ENCODE data around the gene WTIP. TPM values are rescaled to one million over a fixed set of nuclear protein-coding genes. Genes with fewer than 3 reads are reported as not detected.
"Not testable (repeated sequence)": the region's sequence is repeated elsewhere in the genome, so short reads cannot be mapped to it uniquely, and the experiment has no call there.

Gene WTIP
- total RNA-seq, 1 donor from 2014 or later, result 14.4 TPM

GRCh38 chr19:34504273-34504808 lies 22.8 kb downstream of the WTIP start:
- no peak for DNase-seq

GRCh38 chr19:34504809-34505291 lies 23.3 kb downstream of the WTIP start:
- DNase-seq, result no peak

DNA sequence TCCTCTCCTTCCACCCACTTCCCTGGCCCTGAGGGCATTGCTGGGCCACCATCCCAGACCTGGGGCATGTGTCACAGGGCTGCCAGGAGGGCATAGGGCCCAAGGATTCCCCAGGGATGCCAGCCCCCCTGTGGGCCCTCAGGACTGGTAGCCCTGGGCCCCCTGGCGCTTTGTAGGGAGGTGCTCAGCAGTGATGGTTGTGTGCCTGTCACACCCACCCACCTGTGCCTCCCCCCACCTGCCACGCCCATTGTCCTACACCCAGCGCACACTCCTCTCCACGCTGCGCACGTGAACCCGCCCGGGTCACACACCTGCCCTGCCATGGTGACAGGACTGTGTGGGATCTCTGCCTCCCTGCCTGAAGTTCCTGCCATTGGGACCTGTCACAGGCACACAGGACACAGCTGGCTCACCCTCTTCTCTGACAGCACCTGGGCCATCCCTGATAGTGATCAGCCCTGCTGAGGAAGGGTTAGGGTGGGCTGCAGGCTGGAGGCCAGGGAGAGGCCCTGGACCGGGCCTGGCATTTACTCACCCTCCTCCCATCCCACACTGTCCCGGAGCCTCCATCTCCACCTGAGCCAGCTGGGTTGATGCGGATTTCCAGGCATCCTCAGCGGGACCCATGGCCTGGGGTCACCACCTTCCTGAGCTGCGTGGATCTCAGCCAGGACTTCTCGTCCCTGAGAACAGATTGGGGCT lies 23.9 kb downstream of the WTIP start:
- no peak for DNase-seq

DNA sequence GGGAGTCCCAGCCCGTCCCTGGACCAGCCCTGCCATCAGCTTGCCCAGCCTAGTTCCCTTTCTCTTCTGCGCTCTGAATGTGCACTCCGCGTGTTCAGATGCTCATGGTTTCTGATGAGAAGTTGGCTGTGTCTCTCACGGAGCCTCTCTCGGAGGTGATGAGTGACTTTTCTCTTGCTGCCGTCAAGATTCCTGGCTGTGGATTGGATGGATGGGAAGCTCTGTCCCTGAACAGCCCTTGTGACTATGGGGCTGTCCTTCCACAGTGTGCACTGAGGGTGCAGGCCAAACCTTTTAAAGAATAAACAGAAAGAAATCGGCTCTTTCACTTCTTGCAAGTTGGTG lies 24.4 kb downstream of the WTIP start:
- DNase-seq, result no peak

- no peak for DNase-seq
Measured at GRCh38 chr19:34507414-34508067, 26.0 kb downstream of the WTIP start.

DNA sequence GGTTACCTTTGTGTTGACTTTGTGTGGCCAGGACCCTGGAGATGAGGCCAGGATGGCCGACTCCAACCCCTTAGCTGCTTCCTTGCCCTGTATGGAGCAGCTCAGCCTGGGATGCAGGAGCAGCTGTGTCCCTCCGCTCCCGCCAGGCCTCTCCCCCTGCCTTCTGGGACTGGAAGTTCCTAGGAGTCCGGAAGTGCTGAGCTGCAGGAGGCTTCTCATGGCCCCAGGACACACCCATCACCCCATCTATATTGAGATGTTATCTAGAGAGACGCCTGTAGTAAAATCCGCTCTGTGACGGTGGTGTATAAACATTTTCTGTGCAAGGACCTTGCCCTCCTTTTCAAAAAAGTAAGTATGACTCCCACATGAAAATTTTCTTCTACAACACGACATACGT lies 27.0 kb downstream of the WTIP start:
- no peak for DNase-seq

GRCh38 chr19:34510904-34511303 lies 29.3 kb downstream of the WTIP start:
- not testable (repeated sequence) for DNase-seq

- no peak for DNase-seq
Measured at GRCh38 chr19:34512254-34512822, 30.8 kb downstream of the WTIP start.

DNA sequence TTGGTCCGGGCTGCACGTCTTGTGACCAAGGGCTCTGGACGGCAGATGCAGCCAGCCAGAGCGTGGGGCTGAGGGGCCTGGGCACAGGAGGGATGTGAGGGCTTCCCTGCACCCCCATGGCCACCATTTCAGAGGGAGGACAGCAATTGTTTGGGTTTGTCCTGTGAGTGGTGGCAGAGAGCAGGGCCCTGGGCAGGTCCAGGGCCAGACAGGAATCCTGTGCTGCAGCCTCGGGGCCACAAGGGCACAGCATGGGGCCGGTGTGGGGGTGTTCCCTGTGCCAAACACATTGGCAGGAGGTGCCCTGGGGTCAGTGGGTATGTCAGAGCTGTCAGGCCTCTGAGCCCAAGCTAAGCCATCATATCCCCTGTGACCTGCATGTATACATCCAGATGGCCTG lies 32.2 kb downstream of the WTIP start:
- no peak for DNase-seq

DNA sequence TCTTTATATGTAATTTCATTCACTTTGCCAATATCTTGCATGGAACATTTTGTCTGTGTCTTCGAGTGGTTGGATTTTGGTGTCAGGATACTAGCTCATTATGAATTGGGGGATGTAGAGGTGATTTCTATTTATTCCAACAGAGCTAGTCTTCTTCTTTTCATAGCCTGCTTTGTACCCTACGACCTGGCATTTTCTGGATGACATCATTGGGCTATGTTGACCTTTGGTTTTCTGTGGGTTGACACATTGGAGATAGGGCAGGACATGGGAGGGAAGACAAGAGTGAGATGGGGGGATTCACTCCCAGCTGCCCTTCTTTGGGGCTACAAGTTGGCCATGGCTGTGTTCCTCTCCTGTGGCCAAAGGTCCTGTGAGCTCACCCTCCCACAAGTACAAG lies 38.0 kb downstream of the WTIP start:
- no peak for DNase-seq

DNA sequence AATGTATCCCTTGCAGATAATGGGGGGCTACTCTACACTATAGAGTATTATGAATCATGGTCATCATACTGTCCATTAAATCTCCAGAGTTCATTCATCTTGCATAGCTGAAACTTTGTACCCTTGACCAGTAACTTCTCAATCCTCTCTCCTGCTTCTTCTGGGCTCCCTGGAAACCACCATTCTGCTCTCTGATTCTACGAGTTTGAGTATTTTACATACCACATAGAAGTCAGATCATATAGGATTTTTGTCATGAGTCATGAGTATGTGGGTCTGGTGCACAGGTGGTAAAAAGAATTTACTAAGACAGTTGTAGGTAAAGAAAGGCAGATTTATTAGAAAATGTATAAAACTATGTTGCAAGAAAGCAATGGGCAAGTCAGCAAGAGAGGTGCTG lies 41.9 kb downstream of the WTIP start:
- no peak for DNase-seq

- DNase-seq, result no peak
Measured at GRCh38 chr19:34525001-34525400, 43.4 kb downstream of the WTIP start.

GRCh38 chr19:34534206-34534605 lies 52.6 kb downstream of the WTIP start:
- DNase-seq, result no peak

DNA sequence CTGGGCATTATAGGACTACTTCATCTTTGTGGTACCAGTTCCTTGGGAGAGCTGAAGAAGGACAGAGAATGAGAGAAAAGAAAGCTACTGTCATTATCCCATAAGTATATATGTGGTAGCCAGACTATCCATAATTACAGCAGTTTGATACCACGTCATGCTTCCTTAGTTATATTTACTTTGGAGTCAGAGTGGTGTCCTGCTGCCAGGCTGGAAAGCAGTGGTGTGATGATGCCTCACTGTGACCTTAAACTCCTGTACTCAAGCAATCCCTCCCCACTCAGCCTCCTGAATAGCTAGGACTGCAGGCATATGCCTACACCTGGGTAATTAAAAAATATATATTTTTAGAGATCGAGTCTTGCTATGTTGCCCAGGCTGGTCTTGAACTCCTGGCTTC lies 57.8 kb downstream of the WTIP start:
- DNase-seq, result no peak

DNA sequence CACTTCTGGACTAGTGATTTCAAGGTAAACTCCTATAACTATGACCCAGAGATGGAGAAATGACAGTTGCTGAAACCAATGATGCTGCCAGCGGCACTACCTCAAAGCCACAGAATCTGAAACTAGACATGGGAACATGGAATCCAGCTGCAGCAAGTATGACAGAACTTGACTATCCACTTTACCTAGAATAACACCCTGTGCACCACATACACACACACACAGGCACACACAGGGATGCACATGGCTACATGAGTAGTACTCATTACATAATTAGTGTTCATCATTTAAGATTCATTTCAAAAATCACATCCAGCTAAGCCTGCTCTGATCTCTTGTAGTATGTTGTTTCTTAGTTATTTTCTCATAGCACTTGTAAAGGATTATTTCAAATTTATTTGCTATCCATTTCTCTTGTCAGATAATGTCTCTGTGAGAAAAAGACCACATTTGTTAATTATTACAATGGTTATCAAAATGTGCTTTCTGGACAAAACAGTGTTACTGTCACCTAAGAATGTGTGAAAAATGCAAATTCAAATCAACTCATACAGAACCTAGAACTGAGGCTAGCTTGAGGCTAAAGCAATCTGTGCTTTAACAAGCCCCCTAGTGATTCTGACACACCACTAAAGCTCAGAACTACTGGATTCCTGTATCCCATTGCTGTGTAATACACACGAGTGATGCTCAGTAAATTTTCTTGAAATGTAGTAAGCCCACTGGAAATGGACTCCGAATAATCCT lies 59.4 kb downstream of the WTIP start:
- DNase-seq, result no peak

- DNase-seq, result no peak
Measured at GRCh38 chr19:34549833-34550232, 68.3 kb downstream of the WTIP start.

DNA sequence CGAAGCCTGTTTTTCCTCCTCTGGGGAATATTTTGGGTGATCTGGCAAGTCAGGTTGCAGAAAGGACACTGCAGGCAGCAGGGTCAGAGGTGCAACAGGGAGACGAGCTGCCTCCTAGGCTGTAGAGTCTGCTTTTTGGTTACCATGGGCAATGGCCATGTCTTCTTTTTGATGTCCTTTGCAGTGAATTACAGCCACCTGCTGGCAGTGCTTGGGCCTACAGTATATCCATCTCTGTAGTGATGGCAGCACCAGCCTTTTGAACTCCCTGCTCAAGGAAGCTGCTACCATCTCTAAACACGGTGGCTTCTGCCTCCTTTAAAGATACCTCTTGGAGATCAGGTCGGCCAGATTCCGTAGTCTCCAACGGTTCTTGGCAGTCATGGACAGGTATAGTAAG lies 73.9 kb downstream of the WTIP start:
- DNase-seq, result no peak

DNA sequence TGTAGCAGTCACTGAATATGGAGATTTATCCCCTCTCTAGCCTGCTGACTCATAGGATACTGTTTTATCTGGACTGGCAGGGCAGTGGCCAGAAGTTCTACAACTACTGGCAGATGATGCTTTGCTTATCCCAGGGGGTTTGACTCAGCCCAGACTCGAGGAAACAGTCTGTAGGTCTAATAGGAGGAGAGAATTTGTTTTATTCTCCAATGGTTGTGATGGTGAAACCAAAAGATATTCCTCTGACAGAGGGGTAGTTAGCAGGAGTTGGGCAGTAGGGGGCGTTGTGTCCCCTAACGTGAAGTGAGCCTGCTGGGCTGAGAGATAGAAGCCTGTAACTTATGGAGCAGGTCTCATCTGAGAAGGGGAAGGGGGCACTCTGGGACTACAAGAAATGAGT lies 74.9 kb downstream of the WTIP start:
- DNase-seq, result no peak

DNA sequence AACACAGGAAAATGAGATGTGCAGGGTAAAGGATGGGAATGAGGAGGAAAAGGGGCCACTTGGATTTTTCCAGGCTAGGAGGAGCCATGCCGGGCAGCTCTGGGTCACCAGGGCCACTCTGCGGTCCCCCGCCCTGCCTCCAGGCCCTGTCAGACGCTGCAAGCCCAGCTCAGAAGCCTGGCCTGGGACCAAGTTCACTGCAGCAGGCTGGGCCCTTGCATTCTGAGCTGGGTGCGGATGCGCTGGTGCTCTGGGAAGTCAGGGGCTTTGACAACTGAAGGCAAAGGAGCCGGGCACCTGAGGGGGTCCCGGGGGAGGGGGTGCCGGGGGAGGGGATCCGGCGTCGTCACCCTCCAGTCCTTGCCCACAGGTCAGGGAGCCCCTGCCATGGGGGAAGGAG lies 77.5 kb downstream of the WTIP start:
- DNase-seq, result no peak

- no peak for DNase-seq
Measured at GRCh38 chr19:34560229-34560628, 78.7 kb downstream of the WTIP start.

Measured in skin of body (tissue), 2 donors.